HepG2 (cell line): ENCODE data around the gene CD9. TPM values are rescaled to one million over a fixed set of nuclear protein-coding genes. Genes with fewer than 3 reads are reported as not detected.

Experiments used
- ATAC-seq: fragments of 200-7000 bp; cut with Tn5 transposase; 3 replicates; pipeline ENCODE4 v1.9.1; 2020; ENCODE audit warnings: mild to moderate bottlenecking, moderate library complexity
- BruUV-seq: library from RNA; stranded (reverse); fragments of 400-500 nt; replicated peaks from 2 replicates; lab custom pipeline; 2021; lab: Mats Ljungman, UMichigan
- CTCF ChIA-PET: fragments of 300-600 bp; formaldehyde crosslinking; extraction: SDS; loops from one replicate; lab custom pipeline; 2021; ENCODE audit warnings: low total read pairs, inconsistent platforms, low intra/inter-chr PET ratio; lab: Yijun Ruan, JAX
- POLR2A ChIA-PET: fragments of 350-600 bp; sonication (Branson Sonifier 250); formaldehyde crosslinking; loops from one replicate; lab custom pipeline; 2020; ENCODE audit warnings: antibody characterized with exemption, inconsistent platforms; lab: Yijun Ruan, JAX
- DNase-seq: peaks from one replicate; pipeline ENCODE4 v3.0.0-alpha.2; 2015; ENCODE audit warnings: low spot score
- FAIRE-seq: peaks from 3 replicates; lab custom pipeline; 2011; peaks lifted over from hg19 to GRCh38; lab: Jason Lieb, UNC
- H2AFZ ChIP-seq: one replicate; pipeline ENCODE4 v1.6.1; 2011; ENCODE audit warnings: low read length, inconsistent platforms
- H3K27ac ChIP-seq: fragments of 300-600 bp; 3 replicates; pipeline ENCODE4 v1.8.0; 2011; ENCODE audit warnings: mixed run types, mild to moderate bottlenecking, mixed read lengths, low read length, inconsistent platforms; ENCODE audit not compliant: insufficient read depth; ENCODE audit errors: extremely low read length
- H3K27me3 ChIP-seq, 2 experiments: fragments of 200-600 bp in 1 of 2; 2 replicates in 1 of 2; 3 replicates in 1 of 2; pipeline versions ENCODE4 v1.6.0 to v1.8.0; 2011; ENCODE audit warnings: low read length in 2 of 2, mild to moderate bottlenecking in 2 of 2, moderate library complexity in 2 of 2, inconsistent platforms in 1 of 2; ENCODE audit not compliant: insufficient read depth in 2 of 2, control insufficient read depth in 1 of 2
- H3K36me3 ChIP-seq, 2 experiments: fragments of 200-600 bp in 1 of 2; replicated peaks in 1 of 2; 2 replicates in 1 of 2; 3 replicates in 1 of 2; pipeline versions ENCODE4 v1.5.1 to v1.8.0; 2011; ENCODE audit warnings: low read length in 2 of 2, inconsistent platforms in 1 of 2; ENCODE audit not compliant: insufficient read depth in 2 of 2, control insufficient read depth in 1 of 2
- H3K4me1 ChIP-seq: 2 replicates; pipeline ENCODE4 v1.5.1; 2012; ENCODE audit warnings: low read length, inconsistent platforms; ENCODE audit not compliant: insufficient read depth
- H3K4me2 ChIP-seq: 2 replicates; pipeline ENCODE4 v1.6.0; 2011; ENCODE audit warnings: low read depth, low read length, inconsistent platforms
- H3K4me3 ChIP-seq, 3 experiments: fragments of 200-600 bp in 1 of 3; sonication (generic), shearing (Covaris generic) in 1 of 3; replicated peaks in 1 of 3; 2 replicates each; pipeline ENCODE4 v1.5.1; 2011 to 2016; ENCODE audit warnings: low read length in 3 of 3, inconsistent platforms in 2 of 3, low read depth in 2 of 3, mild to moderate bottlenecking in 2 of 3, control low read depth in 1 of 3, mixed read lengths in 1 of 3; ENCODE audit not compliant: insufficient read depth in 1 of 3
- H3K79me2 ChIP-seq: one replicate; pipeline ENCODE4 v1.6.1; 2011; ENCODE audit warnings: low read length, inconsistent platforms; ENCODE audit not compliant: insufficient read depth
- H3K9ac ChIP-seq: 2 replicates; pipeline ENCODE4 v1.6.0; 2011; ENCODE audit warnings: mild to moderate bottlenecking, low read depth, low read length, inconsistent platforms; ENCODE audit not compliant: insufficient read depth
- H3K9me3 ChIP-seq: 2 replicates; pipeline ENCODE4 v1.5.1; 2012; ENCODE audit warnings: mild to moderate bottlenecking, low read length
- H4K20me1 ChIP-seq: 2 replicates; pipeline ENCODE4 v1.6.0; 2011; ENCODE audit warnings: inconsistent platforms, mild to moderate bottlenecking, low read length, moderate library complexity; ENCODE audit not compliant: insufficient read depth
- CHD4 ChIP-seq: fragments of 200-600 bp; sonication (generic); IDR thresholded peaks from 2 replicates; pipeline ENCODE4 v1.7.0; 2017; ENCODE audit warnings: mild to moderate bottlenecking, low read length, borderline replicate concordance
- HNF4A ChIP-seq: sonication (generic); formaldehyde crosslinking; IDR thresholded peaks from 2 replicates; pipeline ENCODE4 v1.4.0; 2020; ENCODE audit warnings: missing genetic modification reagents
- JARID2 ChIP-seq: sonication (generic); formaldehyde crosslinking; IDR thresholded peaks from 2 replicates; pipeline ENCODE4 v1.8.1; 2023; ENCODE audit warnings: missing genetic modification reagents, inconsistent platforms; ENCODE audit not compliant: insufficient replicate concordance
- KDM1A ChIP-seq: IDR thresholded peaks from 2 replicates; pipeline ENCODE4 v1.6.1; 2016; ENCODE audit warnings: missing compliant biosample characterization
- KDM4B ChIP-seq: sonication (generic); formaldehyde crosslinking; IDR thresholded peaks from 2 replicates; pipeline ENCODE4 v1.4.0; 2020; ENCODE audit warnings: missing genetic modification reagents
- LCORL ChIP-seq, 2 experiments: fragments of 450-650 bp in 1 of 2; sonication (generic) in 1 of 2; formaldehyde crosslinking in 1 of 2; IDR thresholded peaks; 2 replicates each; pipeline versions ENCODE4 v1.5.0 to v1.6.1; 2017 to 2020; ENCODE audit warnings: antibody characterized with exemption in 1 of 2, missing genetic modification reagents in 1 of 2
- SMC3 ChIP-seq: IDR thresholded peaks from 2 replicates; pipeline ENCODE4 v1.6.1; 2011; ENCODE audit warnings: low read length, improper control_type of control experiment
- SP4 ChIP-seq: sonication (generic); formaldehyde crosslinking; IDR thresholded peaks from 2 replicates; pipeline ENCODE4 v1.8.1; 2023; ENCODE audit warnings: mild to moderate bottlenecking, missing genetic modification reagents
- ZNF121 ChIP-seq: sonication (generic); formaldehyde crosslinking; IDR thresholded peaks from 2 replicates; pipeline ENCODE4 v1.5.0; 2020; ENCODE audit warnings: mild to moderate bottlenecking, missing genetic modification reagents
- WGBS: methylation state at CpG from one replicate; pipeline ENCODE4 v1.1.6; 2017; ENCODE audit warnings: low lambda C conversion rate; 5-methylcytosine and 5-hydroxymethylcytosine counted together
- in situ Hi-C: cut with HindIII; loops from 2 replicates; pipeline ENCODE4 v1.10.0; 2017; ENCODE audit warnings: low pct_unique_long_range_greater_than_20kb; ENCODE audit not compliant: extremely low pct_ligation_motif_present
- intact Hi-C: fragments of 100-400 bp; cut with micrococcal nuclease; formaldehyde crosslinking; loops from one replicate; pipeline ENCODE4 v1.10.0; 2022; ENCODE audit not compliant: unreplicated experiment
- polyA plus RNA-seq, 8 experiments: library from polyadenylated mRNA; depleted of rRNA in 3 of 8; stranded (reverse) in 7 of 8; unstranded in 1 of 8; fragments of >200 nt; fragmentation: Illumina TruSeq in 4 of 8; extraction: Trizol in 4 of 8; gene quantifications; 2 replicates each; pipeline versions ENCODE4 v1.2.1 to v1.2.3, GENCODE V29; 2011 to 2016; ENCODE audit warnings: low read depth in 4 of 8, missing spikeins in 1 of 8, mixed read lengths in 1 of 8; ENCODE audit not compliant: insufficient read depth in 1 of 8
- total RNA-seq, 5 experiments: library from RNA; depleted of rRNA; stranded (reverse); fragments of >200 nt; fragmentation: Illumina TruSeq; extraction: Trizol; gene quantifications; 2 replicates each; pipeline ENCODE4 v1.2.3, GENCODE V29; 2016; ENCODE audit warnings: low read depth in 1 of 5
- TF ChIP-seq, protein P1 (sequence below): sonication (generic); formaldehyde crosslinking; IDR thresholded peaks from 2 replicates; pipeline ENCODE4 v1.4.0; 2020; ENCODE audit warnings: missing genetic modification reagents
- TF ChIP-seq, protein P2 (sequence below): sonication (generic); formaldehyde crosslinking; conservative IDR thresholded peaks from 2 replicates; pipeline ENCODE4 v1.8.0; 2022; ENCODE audit warnings: low read depth, missing genetic modification reagents
- TF ChIP-seq, protein P3 (sequence below): sonication (generic); formaldehyde crosslinking; IDR thresholded peaks from 2 replicates; pipeline ENCODE4 v1.5.0; 2020; ENCODE audit warnings: mild to moderate bottlenecking, missing genetic modification reagents
- TF ChIP-seq, protein P4 (sequence below): IDR thresholded peaks from 2 replicates; pipeline ENCODE4 v1.6.1; 2016; ENCODE audit warnings: mild to moderate bottlenecking
- TF ChIP-seq, protein P5 (sequence below): sonication (generic); formaldehyde crosslinking; IDR thresholded peaks from 2 replicates; pipeline ENCODE4 v1.5.0; 2020; ENCODE audit warnings: missing genetic modification reagents

Gene CD9
- total and polyA plus RNA-seq, 2 of the 13 experiments (the other 11 are each of a cell fraction or from before 2014, with no cell fraction given) = 5.8 to 38.3 TPM

DNA sequence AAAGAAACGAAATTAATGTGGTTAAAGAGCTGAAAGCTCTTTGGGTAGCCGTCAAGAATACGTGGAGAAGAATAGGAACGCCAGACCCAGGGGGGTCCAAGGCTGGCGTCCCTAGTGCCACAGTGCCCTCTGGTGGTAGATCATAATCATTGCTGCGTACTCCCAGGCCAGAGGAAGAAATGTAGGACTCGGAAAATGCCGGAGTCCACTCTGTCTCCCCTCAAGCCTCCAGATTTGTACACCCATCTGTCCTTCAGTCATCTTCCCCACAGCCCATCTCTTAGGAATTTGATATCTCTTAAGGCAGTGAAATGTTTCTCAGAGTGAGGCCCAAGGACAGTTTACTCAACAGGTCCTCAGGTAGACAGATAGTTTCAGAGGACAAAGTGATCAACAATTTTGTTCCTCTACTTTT lies 84.9 kb downstream of the CD9 start (continued):
- TF ChIP-seq, protein P1, sequence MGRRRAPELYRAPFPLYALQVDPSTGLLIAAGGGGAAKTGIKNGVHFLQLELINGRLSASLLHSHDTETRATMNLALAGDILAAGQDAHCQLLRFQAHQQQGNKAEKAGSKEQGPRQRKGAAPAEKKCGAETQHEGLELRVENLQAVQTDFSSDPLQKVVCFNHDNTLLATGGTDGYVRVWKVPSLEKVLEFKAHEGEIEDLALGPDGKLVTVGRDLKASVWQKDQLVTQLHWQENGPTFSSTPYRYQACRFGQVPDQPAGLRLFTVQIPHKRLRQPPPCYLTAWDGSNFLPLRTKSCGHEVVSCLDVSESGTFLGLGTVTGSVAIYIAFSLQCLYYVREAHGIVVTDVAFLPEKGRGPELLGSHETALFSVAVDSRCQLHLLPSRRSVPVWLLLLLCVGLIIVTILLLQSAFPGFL (CRISPR knock-in tag) = no peak
- TF ChIP-seq JARID2 (CRISPR knock-in tag) (no peak), CHD4 (no peak), SMC3 (peak; percentile 99)
- TF ChIP-seq, protein P2, sequence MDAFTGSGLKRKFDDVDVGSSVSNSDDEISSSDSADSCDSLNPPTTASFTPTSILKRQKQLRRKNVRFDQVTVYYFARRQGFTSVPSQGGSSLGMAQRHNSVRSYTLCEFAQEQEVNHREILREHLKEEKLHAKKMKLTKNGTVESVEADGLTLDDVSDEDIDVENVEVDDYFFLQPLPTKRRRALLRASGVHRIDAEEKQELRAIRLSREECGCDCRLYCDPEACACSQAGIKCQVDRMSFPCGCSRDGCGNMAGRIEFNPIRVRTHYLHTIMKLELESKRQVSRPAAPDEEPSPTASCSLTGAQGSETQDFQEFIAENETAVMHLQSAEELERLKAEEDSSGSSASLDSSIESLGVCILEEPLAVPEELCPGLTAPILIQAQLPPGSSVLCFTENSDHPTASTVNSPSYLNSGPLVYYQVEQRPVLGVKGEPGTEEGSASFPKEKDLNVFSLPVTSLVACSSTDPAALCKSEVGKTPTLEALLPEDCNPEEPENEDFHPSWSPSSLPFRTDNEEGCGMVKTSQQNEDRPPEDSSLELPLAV = no peak
- TF ChIP-seq, all 625 proteins: peak for 22

DNA sequence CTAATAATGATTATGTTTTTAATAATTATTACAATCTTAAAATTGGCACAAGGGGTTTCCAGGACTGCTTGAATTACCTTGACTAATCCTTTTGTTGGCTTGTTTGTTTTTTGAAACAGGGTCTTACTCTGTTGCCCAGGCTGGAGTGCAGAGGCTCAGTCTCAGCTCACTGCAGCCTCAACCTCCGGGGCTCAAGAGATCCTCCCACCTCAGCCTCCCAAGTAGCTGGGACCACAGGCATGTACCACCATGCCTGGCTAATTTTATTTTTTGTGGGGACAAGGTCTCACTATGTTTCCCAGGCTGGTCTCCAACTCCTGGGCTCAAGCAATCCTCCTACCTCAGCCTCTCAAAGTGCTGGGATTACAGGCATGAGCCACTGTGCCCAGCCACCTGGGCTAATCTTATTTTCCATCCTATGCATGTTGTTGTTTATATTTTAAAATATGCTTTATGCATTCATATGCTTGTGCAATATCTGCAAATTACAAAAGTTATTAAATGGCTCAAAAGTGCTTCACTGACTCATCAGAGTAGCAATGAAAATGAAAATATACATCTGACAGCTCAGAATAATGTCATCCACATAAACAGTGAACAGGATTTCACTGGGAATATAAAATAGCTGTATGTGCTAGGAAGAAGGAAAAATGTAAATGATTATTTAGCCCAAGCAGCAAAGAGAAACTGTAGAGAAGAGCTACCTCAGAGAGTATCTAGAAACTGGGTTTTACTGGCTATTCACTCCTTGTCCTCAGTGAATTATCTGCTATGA lies 85.5 kb downstream of the CD9 start:
- no peaks in the 10 kb centered on the region for H4K20me1 ChIP-seq
- H3K9ac ChIP-seq = peak overlapping the region; percentile 68; the same call in 1 of the 2 replicates
- H3K79me2 ChIP-seq = no peaks in the 10 kb centered on the region
- no TSS peak for BruUV-seq
- in situ Hi-C loops (loop anchor here (10.0 kb wide), 1 partner anchor 301 kb away; no protein-coding TSS in a partner anchor), intact Hi-C loops (loop anchor here (1.0 to 10.0 kb wide), 3 partner anchors 90 to 301 kb away; no protein-coding TSS in a partner anchor)
- no peak overlapping the region for H2AFZ ChIP-seq
- H3K4me3 ChIP-seq = no peak overlapping the region
- ChIA-PET CTCF (interaction anchor here (0.8 to 3.0 kb wide), 9 partner anchors 63 to 297 kb away, joined by 3 to 49 read pairs (median 5); no protein-coding TSS in a partner anchor), POLR2A (interaction anchor here (0.7 to 3.1 kb wide), 9 partner anchors 9 to 232 kb away, joined by 3 to 19 read pairs (median 3); partner anchors contain the start of genes PLEKHG6 and SCNN1A)
- no peak for FAIRE-seq
- no peaks in the 10 kb centered on the region for H3K27me3 ChIP-seq
- 20% methylated on average over 1 of the region's 1 CpG for WGBS
- peaks cover 57% of the 10 kb centered on the region for H3K4me1 ChIP-seq
- no peak overlapping the region for H3K4me2 ChIP-seq
- H3K36me3 ChIP-seq = no peaks in the 10 kb centered on the region
- no peak overlapping the region for H3K27ac ChIP-seq
- ATAC-seq = no peak
- H3K9me3 ChIP-seq = no peaks in the 10 kb centered on the region
- DNase-seq = no peak
- TF ChIP-seq ZNF121 (CRISPR knock-in tag) (peak; percentile 95), KDM1A (CRISPR knock-in tag) (peak; percentile 49; the same call in 1 of the 2 replicates), KDM4B (CRISPR knock-in tag) (no peak), LCORL (IDR thresholded peaks at IDR 0.05) (no peak), LCORL (CRISPR knock-in tag; IDR thresholded peaks at IDR 0.05) (0 out of 2 replicates have a peak, but pooled peaks have one; percentile 3), HNF4A (CRISPR knock-in tag) (no peak), SP4 (CRISPR knock-in tag) (no peak)
- TF ChIP-seq, protein P3, sequence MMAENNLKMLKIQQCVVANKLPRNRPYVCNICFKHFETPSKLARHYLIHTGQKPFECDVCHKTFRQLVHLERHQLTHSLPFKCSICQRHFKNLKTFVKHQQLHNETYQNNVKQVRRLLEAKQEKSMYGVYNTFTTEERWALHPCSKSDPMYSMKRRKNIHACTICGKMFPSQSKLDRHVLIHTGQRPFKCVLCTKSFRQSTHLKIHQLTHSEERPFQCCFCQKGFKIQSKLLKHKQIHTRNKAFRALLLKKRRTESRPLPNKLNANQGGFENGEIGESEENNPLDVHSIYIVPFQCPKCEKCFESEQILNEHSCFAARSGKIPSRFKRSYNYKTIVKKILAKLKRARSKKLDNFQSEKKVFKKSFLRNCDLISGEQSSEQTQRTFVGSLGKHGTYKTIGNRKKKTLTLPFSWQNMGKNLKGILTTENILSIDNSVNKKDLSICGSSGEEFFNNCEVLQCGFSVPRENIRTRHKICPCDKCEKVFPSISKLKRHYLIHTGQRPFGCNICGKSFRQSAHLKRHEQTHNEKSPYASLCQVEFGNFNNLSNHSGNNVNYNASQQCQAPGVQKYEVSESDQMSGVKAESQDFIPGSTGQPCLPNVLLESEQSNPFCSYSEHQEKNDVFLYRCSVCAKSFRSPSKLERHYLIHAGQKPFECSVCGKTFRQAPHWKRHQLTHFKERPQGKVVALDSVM (CRISPR knock-in tag) = peak; percentile 92
- TF ChIP-seq, protein P4, sequence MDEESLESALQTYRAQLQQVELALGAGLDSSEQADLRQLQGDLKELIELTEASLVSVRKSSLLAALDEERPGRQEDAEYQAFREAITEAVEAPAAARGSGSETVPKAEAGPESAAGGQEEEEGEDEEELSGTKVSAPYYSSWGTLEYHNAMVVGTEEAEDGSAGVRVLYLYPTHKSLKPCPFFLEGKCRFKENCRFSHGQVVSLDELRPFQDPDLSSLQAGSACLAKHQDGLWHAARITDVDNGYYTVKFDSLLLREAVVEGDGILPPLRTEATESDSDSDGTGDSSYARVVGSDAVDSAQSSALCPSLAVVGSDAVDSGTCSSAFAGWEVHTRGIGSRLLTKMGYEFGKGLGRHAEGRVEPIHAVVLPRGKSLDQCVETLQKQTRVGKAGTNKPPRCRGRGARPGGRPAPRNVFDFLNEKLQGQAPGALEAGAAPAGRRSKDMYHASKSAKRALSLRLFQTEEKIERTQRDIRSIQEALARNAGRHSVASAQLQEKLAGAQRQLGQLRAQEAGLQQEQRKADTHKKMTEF (CRISPR knock-in tag) = 0 out of 2 replicates have a peak, but pooled peaks have one; percentile 0
- TF ChIP-seq, protein P5, sequence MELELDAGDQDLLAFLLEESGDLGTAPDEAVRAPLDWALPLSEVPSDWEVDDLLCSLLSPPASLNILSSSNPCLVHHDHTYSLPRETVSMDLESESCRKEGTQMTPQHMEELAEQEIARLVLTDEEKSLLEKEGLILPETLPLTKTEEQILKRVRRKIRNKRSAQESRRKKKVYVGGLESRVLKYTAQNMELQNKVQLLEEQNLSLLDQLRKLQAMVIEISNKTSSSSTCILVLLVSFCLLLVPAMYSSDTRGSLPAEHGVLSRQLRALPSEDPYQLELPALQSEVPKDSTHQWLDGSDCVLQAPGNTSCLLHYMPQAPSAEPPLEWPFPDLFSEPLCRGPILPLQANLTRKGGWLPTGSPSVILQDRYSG (CRISPR knock-in tag) = no peak
